Measurements from ENCODE around the gene UROC1. TPM values are rescaled to one million over a fixed set of nuclear protein-coding genes. Genes with fewer than 3 reads are reported as not detected.
A peak's percentile ranks its signal among the peaks of the same experiment; 100 is the strongest.

Gene UROC1
- total RNA-seq, 2 donors from 2014 or later: not detected

- ATAC-seq (no peak), DNase-seq (no peak)
- intact Hi-C loops (cut with DNase I): no loop called here
These were observed 13.9 kb downstream of the UROC1 start for GRCh38 chr3:126503701-126504100.

GRCh38 chr3:126502656-126503055, 14.9 kb downstream of the UROC1 start:
- ATAC-seq (no peak), DNase-seq (no peak)
- intact Hi-C loops (cut with DNase I): no loop called here

GRCh38 chr3:126501736-126502135, 15.8 kb downstream of the UROC1 start:
- intact Hi-C loops (cut with DNase I): no loop called here
- ATAC-seq: peak in 1 of 2 donors; percentile 19

GRCh38 chr3:126501054-126501453, 16.5 kb downstream of the UROC1 start:
- intact Hi-C loops (cut with DNase I): no loop called here
- DNase-seq (no peak), ATAC-seq (no peak)

More at GRCh38 chr3:126501736-126502135, 15.8 kb downstream of the UROC1 start:
- no peak for DNase-seq

GRCh38 chr3:126500016-126500415, 17.6 kb downstream of the UROC1 start:
- intact Hi-C loops (cut with DNase I): no loop called here
- ATAC-seq: no peak
- DNase-seq: no peak

GRCh38 chr3:126499401-126499800, 18.2 kb downstream of the UROC1 start:
- DNase-seq (no peak), ATAC-seq (no peak)
- intact Hi-C loops (cut with DNase I): no loop called here

GRCh38 chr3:126498929-126499328, 18.6 kb downstream of the UROC1 start:
- DNase-seq (no peak), ATAC-seq (no peak)

GRCh38 chr3:126498461-126498860, 19.1 kb downstream of the UROC1 start:
- intact Hi-C loops (cut with DNase I): no loop called here
- DNase-seq (no peak), ATAC-seq (no peak)

More at GRCh38 chr3:126498929-126499328, 18.6 kb downstream of the UROC1 start:
- intact Hi-C loops (cut with DNase I): no loop called here

- no peak for ATAC-seq
- intact Hi-C loops (cut with DNase I): no loop called here
These were observed 19.6 kb downstream of the UROC1 start for GRCh38 chr3:126497956-126498355.

GRCh38 chr3:126496894-126497850, 20.4 kb downstream of the UROC1 start:
- DNase-seq (no peak), ATAC-seq (no peak)
- intact Hi-C loops (cut with DNase I): no loop called here

More at GRCh38 chr3:126497956-126498355, 19.6 kb downstream of the UROC1 start:
- no peak for DNase-seq

GRCh38 chr3:126495786-126496185, 21.8 kb downstream of the UROC1 start:
- intact Hi-C loops (cut with DNase I): no loop called here
- ATAC-seq: no peak
- DNase-seq: no peak

GRCh38 chr3:126494970-126495230, 22.7 kb downstream of the UROC1 start:
- no peak for DNase-seq
- ATAC-seq: no peak
- intact Hi-C loops (cut with DNase I): no loop called here

- ATAC-seq (no peak), DNase-seq (no peak)
These were observed 23.2 kb downstream of the UROC1 start for GRCh38 chr3:126494204-126494969.

GRCh38 chr3:126493739-126494138, 23.8 kb downstream of the UROC1 start:
- no peak for ATAC-seq
- intact Hi-C loops (cut with DNase I): no loop called here
- no peak for DNase-seq

More at GRCh38 chr3:126494204-126494969, 23.2 kb downstream of the UROC1 start:
- intact Hi-C loops (cut with DNase I): no loop called here

GRCh38 chr3:126493051-126493450, 24.5 kb downstream of the UROC1 start:
- ATAC-seq (no peak), DNase-seq (no peak)
- intact Hi-C loops (cut with DNase I): no loop called here

GRCh38 chr3:126491221-126492013, 26.2 kb downstream of the UROC1 start:
- ATAC-seq (no peak), DNase-seq (no peak)
- intact Hi-C loops (cut with DNase I): no loop called here

- ATAC-seq (no peak), DNase-seq (no peak)
- intact Hi-C loops (cut with DNase I): no loop called here
These were observed 27.0 kb downstream of the UROC1 start for GRCh38 chr3:126490619-126491018.

GRCh38 chr3:126488886-126489569, 28.5 kb downstream of the UROC1 start:
- intact Hi-C loops (cut with DNase I): no loop called here
- DNase-seq (no peak), ATAC-seq (no peak)

GRCh38 chr3:126488185-126488584, 29.4 kb downstream of the UROC1 start:
- DNase-seq (no peak), ATAC-seq (no peak)
- intact Hi-C loops (cut with DNase I): no loop called here
